Loucy (cell line): ENCODE measurements around the gene KCNJ15.

Experiments
- CTCF ChIP-seq: fragments of 200-600 bp; sonication (generic); conservative IDR thresholded peaks from 2 replicates; pipeline ENCODE4 v1.5.1; 2014; ENCODE audit warnings: mild to moderate bottlenecking, antibody characterized with exemption, low read length
- EZH2phosphoT487 ChIP-seq: fragments of 200-600 bp; IDR thresholded peaks from 2 replicates; pipeline ENCODE4 v1.6.1; 2018; ENCODE audit warnings: antibody characterized with exemption, mild to moderate bottlenecking, moderate library complexity, borderline replicate concordance

- no peak for TF ChIP-seq CTCF
- no peak for TF ChIP-seq EZH2phosphoT487
These were observed 36.3 kb downstream of the KCNJ15 start for GRCh38 chr21:38293113-38293512.
